ENCODE measurements around the gene FAM163B. TPM values are rescaled to one million over a fixed set of nuclear protein-coding genes. Genes with fewer than 3 reads are reported as not detected.

The FAM163B gene
- total and polyA plus RNA-seq, 9 of the 15 experiments (the other 6 are each of a cell fraction or from before 2014, with no cell fraction given): not detected

GRCh38 chr9:133639613-133640012 lies 30.4 kb upstream of the FAM163B start (continued):
- no peak for TF ChIP-seq TEAD4 (IDR thresholded peaks at IDR 0.05; ENCODE audit: low read length)
- TF ChIP-seq TEAD4 (CRISPR knock-in tag; IDR thresholded peaks at IDR 0.05; ENCODE audit: borderline replicate concordance): no peak
- no peak for TF ChIP-seq SRSF1 (IDR thresholded peaks at IDR 0.05; ENCODE audit: low read depth, low read length)
- no peak for TF ChIP-seq DPF2 (IDR thresholded peaks at IDR 0.05)
- no peak for TF ChIP-seq MIER1 (IDR thresholded peaks at IDR 0.05; ENCODE audit: low read depth)
- no peak for TF ChIP-seq ARNT (IDR thresholded peaks at IDR 0.05)
- TF ChIP-seq PHF8 (IDR thresholded peaks at IDR 0.05; ENCODE audit: borderline replicate concordance, low read length): no peak
- TF ChIP-seq ARID4B (CRISPR knock-in tag; IDR thresholded peaks at IDR 0.05): no peak

GRCh38 chr9:133638711-133639110 lies 29.5 kb upstream of the FAM163B start:
- Histone ChIP-seq H3K27ac (ENCODE audit: extremely low read depth, low read depth, low read length) (no peak overlapping the region), H3K9ac (ENCODE audit: insufficient read depth in 1 of 2, low read depth in 2 of 2, low read length in 2 of 2) (no peak overlapping the region), H3K9me3 (replicated peaks; ENCODE audit: control insufficient read depth, insufficient read depth, low read depth, low read length) (no peaks in the 10 kb centered on the region), H3K4me1 (replicated peaks in 1 of 2; ENCODE audit: control insufficient read depth in 2 of 2, insufficient read depth in 2 of 2, low read length in 2 of 2) (peaks cover 0 to 5% of the 10 kb centered on the region in 2 experiments; a peak in 3 of 5 replicates), H3K79me2 (ENCODE audit: control insufficient read depth, insufficient read depth, low read length) (no peaks in the 10 kb centered on the region), H3K4me3 (no peak overlapping the region), H4K20me1 (replicated peaks; ENCODE audit: control insufficient read depth, insufficient read depth, low read length) (peaks cover 16% of the 10 kb centered on the region), H3K27me3 (ENCODE audit: control insufficient read depth in 2 of 2, insufficient read depth in 2 of 2, low read length in 2 of 2) (peaks cover 7 to 89% of the 10 kb centered on the region in 2 experiments; a peak in 4 of 5 replicates), H3K36me3 (ENCODE audit: control insufficient read depth, insufficient read depth, low read length) (no peaks in the 10 kb centered on the region), H2AFZ (ENCODE audit: low read depth, low read length) (no peak overlapping the region), H3K9me1 (ENCODE audit: control insufficient read depth, insufficient read depth, low read length) (peaks cover 3% of the 10 kb centered on the region), H3K4me2 (ENCODE audit: insufficient read depth, low read length) (no peak overlapping the region)
- BruUV-seq (replicated peaks): no TSS peak
- intact Hi-C loops (cut with micrococcal nuclease): no loop called here
- WGBS (ENCODE audit: insufficient coverage, low coverage, missing lambda C conversion rate): 1% methylated on average over 8 of the region's 8 CpGs
- FAIRE-seq: no peak
- DNase-seq (ENCODE audit: extremely low read depth in 1 of 4, low spot score in 3 of 4): no peak
- in situ Hi-C loops (cut with MboI): no loop called here
- POLR2A ChIA-PET: no interaction called here
- no peak for ATAC-seq
- CTCF ChIA-PET (ENCODE audit: low intra/inter-chr PET ratio): no interaction called here
- no peak for TF ChIP-seq NR0B1 (IDR thresholded peaks at IDR 0.05; ENCODE audit: partially characterized antibody)
- TF ChIP-seq U2AF2 (optimal IDR thresholded peaks at IDR 0.05; ENCODE audit: low read depth, low read length): no peak
- no peak for TF ChIP-seq SMARCB1 (IDR thresholded peaks at IDR 0.05; ENCODE audit: insufficient read length, low read depth)
- no peak for TF ChIP-seq BACH1 (tag; IDR thresholded peaks at IDR 0.05)

Measured in K562 (cell line).